K562 (cell line): ENCODE measurements around the gene MUC5B. TPM values are rescaled to one million over a fixed set of nuclear protein-coding genes. Genes with fewer than 3 reads are reported as not detected.

ENCODE experiments used
- ATAC-seq: fragments of 200-7000 bp; cut with Tn5 transposase; 3 replicates; pipeline ENCODE4 v1.9.1; 2020; ENCODE audit warnings: moderate library complexity
- BruUV-seq: library from RNA; stranded (reverse); fragments of 400-500 nt; replicated peaks from 2 replicates; lab custom pipeline; 2021; lab: Mats Ljungman, UMichigan
- CTCF ChIA-PET: fragments of 300-600 bp; formaldehyde crosslinking; extraction: SDS; loops from one replicate; lab custom pipeline; 2021; ENCODE audit warnings: low intra/inter-chr PET ratio; lab: Yijun Ruan, JAX
- POLR2A ChIA-PET: fragments of 300-600, 350-650 bp; sonication (Branson Sonifier 250); formaldehyde crosslinking; extraction: SDS; loops from one replicate; lab custom pipeline; 2021; ENCODE audit warnings: antibody characterized with exemption, inconsistent platforms; lab: Yijun Ruan, JAX
- DNase-seq, 4 experiments: peaks; one replicate each; pipeline versions ENCODE4 v3.0.0 to v3.0.0-alpha.2; 2011 to 2018; ENCODE audit warnings: low spot score in 3 of 4, mixed read lengths in 3 of 4; ENCODE audit errors: extremely low read depth in 1 of 4
- FAIRE-seq: peaks from 2 replicates; lab custom pipeline; 2011; peaks lifted over from hg19 to GRCh38; lab: Jason Lieb, UNC
- H2AFZ ChIP-seq: 2 replicates; pipeline ENCODE4 v1.6.0; 2011; ENCODE audit warnings: low read depth, low read length, control low read depth, inconsistent platforms
- H3K27ac ChIP-seq: fragments of 200-600 bp; 3 replicates; pipeline ENCODE4 v1.8.0; 2011; ENCODE audit warnings: low read depth, mild to moderate bottlenecking, control low read depth, inconsistent platforms, low read length, moderate library complexity, mixed read lengths; ENCODE audit errors: extremely low read depth
- H3K27me3 ChIP-seq, 2 experiments: fragments of 300-600 bp in 1 of 2; 2 replicates in 1 of 2; 3 replicates in 1 of 2; pipeline versions ENCODE4 v1.6.0 to v1.8.0; 2011; ENCODE audit warnings: inconsistent platforms in 2 of 2, low read length in 2 of 2, mild to moderate bottlenecking in 1 of 2, mixed read lengths in 1 of 2, moderate library complexity in 1 of 2; ENCODE audit not compliant: control insufficient read depth in 2 of 2, insufficient read depth in 2 of 2
- H3K36me3 ChIP-seq: fragments of 300-600 bp; 3 replicates; pipeline ENCODE4 v1.8.0; 2011; ENCODE audit warnings: mild to moderate bottlenecking, low read length, inconsistent platforms; ENCODE audit not compliant: control insufficient read depth, insufficient read depth
- H3K4me1 ChIP-seq, 2 experiments: fragments of 200-600 bp in 1 of 2; replicated peaks in 1 of 2; 2 replicates in 1 of 2; 3 replicates in 1 of 2; pipeline versions ENCODE4 v1.5.1 to v1.8.0; 2011; ENCODE audit warnings: inconsistent platforms in 2 of 2, low read length in 2 of 2, mild to moderate bottlenecking in 1 of 2, mixed read lengths in 1 of 2, moderate library complexity in 1 of 2; ENCODE audit not compliant: control insufficient read depth in 2 of 2, insufficient read depth in 2 of 2
- H3K4me2 ChIP-seq: 2 replicates; pipeline ENCODE4 v1.6.1; 2011; ENCODE audit warnings: low read length, control low read depth, inconsistent platforms, mixed read lengths; ENCODE audit not compliant: insufficient read depth
- H3K4me3 ChIP-seq: fragments of 200-600 bp; sonication (generic), shearing (Covaris generic); 2 replicates; pipeline ENCODE4 v1.5.1; 2016; ENCODE audit warnings: control low read depth, inconsistent platforms
- H3K79me2 ChIP-seq: fragments of 200-600 bp; 3 replicates; pipeline ENCODE4 v1.8.0; 2011; ENCODE audit warnings: low read length, inconsistent platforms; ENCODE audit not compliant: control insufficient read depth, insufficient read depth
- H3K9ac ChIP-seq, 2 experiments: 2 replicates each; pipeline versions ENCODE4 v1.6.0 to v1.6.1; 2011; ENCODE audit warnings: low read depth in 2 of 2, low read length in 2 of 2, control low read depth in 1 of 2, inconsistent platforms in 1 of 2, mild to moderate bottlenecking in 1 of 2, mixed read lengths in 1 of 2; ENCODE audit not compliant: insufficient read depth in 1 of 2
- H3K9me1 ChIP-seq: one replicate; pipeline ENCODE4 v1.6.0; 2011; ENCODE audit warnings: inconsistent platforms, mild to moderate bottlenecking, low read length, moderate library complexity; ENCODE audit not compliant: control insufficient read depth, insufficient read depth
- H3K9me3 ChIP-seq: replicated peaks from 2 replicates; pipeline ENCODE4 v1.5.1; 2011; ENCODE audit warnings: low read depth, low read length, inconsistent platforms; ENCODE audit not compliant: control insufficient read depth, insufficient read depth
- H4K20me1 ChIP-seq: replicated peaks from 2 replicates; pipeline ENCODE4 v1.6.1; 2011; ENCODE audit warnings: low read length, inconsistent platforms, mixed read lengths; ENCODE audit not compliant: control insufficient read depth, insufficient read depth
- C11orf30 ChIP-seq: fragments of 450-650 bp; IDR thresholded peaks from 2 replicates; pipeline ENCODE4 v1.6.1; 2016; ENCODE audit warnings: low read depth, mild to moderate bottlenecking
- CHD1 ChIP-seq: fragments of 200-600 bp; sonication (generic); IDR thresholded peaks from one replicate; pipeline ENCODE4 v1.6.1; 2012; ENCODE audit warnings: mild to moderate bottlenecking, moderate library complexity, low read length, inconsistent platforms
- CTBP1 ChIP-seq: fragments of 450-650 bp; IDR thresholded peaks from 2 replicates; pipeline ENCODE4 v1.6.1; 2016; ENCODE audit warnings: borderline replicate concordance
- E2F8 ChIP-seq: fragments of 450-650 bp; IDR thresholded peaks from 2 replicates; pipeline ENCODE4 v1.7.1; 2018; ENCODE audit warnings: mild to moderate bottlenecking, low read depth; ENCODE audit not compliant: partially characterized antibody
- ESRRA ChIP-seq: fragments of 450-650 bp; IDR thresholded peaks from 2 replicates; pipeline ENCODE4 v1.6.1; 2014; ENCODE audit warnings: low read depth, mild to moderate bottlenecking, moderate library complexity, borderline replicate concordance
- RAD21 ChIP-seq, 2 experiments: fragments of 250-450 bp in 1 of 2; fragments of 450-650 bp in 1 of 2; sonication (Bioruptor Pico) in 1 of 2; formaldehyde crosslinking in 1 of 2; IDR thresholded peaks in 1 of 2; conservative IDR thresholded peaks in 1 of 2; 2 replicates each; pipeline versions ENCODE4 v1.4.0 to v1.8.0; 2020 to 2022; ENCODE audit warnings: mild to moderate bottlenecking in 2 of 2, moderate library complexity in 1 of 2
- RBFOX2 ChIP-seq: fragments of 200-400 bp; formaldehyde crosslinking; IDR thresholded peaks from 2 replicates; pipeline ENCODE4 v1.6.1; 2017; ENCODE audit warnings: low read depth, mild to moderate bottlenecking, low read length, moderate library complexity
- STAG1 ChIP-seq: sonication (generic); formaldehyde crosslinking; IDR thresholded peaks from 2 replicates; pipeline ENCODE4 v1.5.0; 2020; ENCODE audit warnings: missing genetic modification reagents, borderline replicate concordance
- TSC22D4 ChIP-seq: fragments of 450-650 bp; IDR thresholded peaks from 2 replicates; pipeline ENCODE4 v1.6.1; 2016; ENCODE audit warnings: missing genetic modification characterization, missing biosample characterization, control low read depth
- ZBTB12 ChIP-seq: fragments of 250-450 bp; sonication (Bioruptor Pico); IDR thresholded peaks from 2 replicates; pipeline ENCODE4 v1.4.0; 2020
- ZNF24 ChIP-seq: fragments of 450-650 bp; IDR thresholded peaks from 2 replicates; pipeline ENCODE4 v1.6.1; 2016
- ZNF274 ChIP-seq: IDR thresholded peaks from 2 replicates; pipeline ENCODE4 v1.6.1; 2011; ENCODE audit warnings: low read depth, mild to moderate bottlenecking, low read length, moderate library complexity, borderline replicate concordance
- ZNF780A ChIP-seq: fragments of 250-450 bp; sonication (Bioruptor Pico); IDR thresholded peaks from 2 replicates; pipeline ENCODE4 v1.5.0; 2021; ENCODE audit warnings: mild to moderate bottlenecking
- WGBS: fragments of 100-300 bp; shearing (Covaris generic); methylation state at CpG from one replicate; pipeline ENCODE4 v1.1.6; 2016; ENCODE audit warnings: low coverage, mixed read lengths; ENCODE audit not compliant: insufficient coverage; ENCODE audit errors: missing lambda C conversion rate; 5-methylcytosine and 5-hydroxymethylcytosine counted together
- in situ Hi-C: fragments of 300-500 bp; cut with MboI; formaldehyde crosslinking; loops from 4 replicates; pipeline ENCODE4 v1.15.0; 2018; ENCODE audit warnings: inconsistent platforms, mixed read lengths
- intact Hi-C: fragments of 100-400 bp; cut with micrococcal nuclease; formaldehyde crosslinking; loops from 2 replicates; pipeline ENCODE4 v1.14.2; 2022
- polyA plus RNA-seq, 8 experiments: library from polyadenylated mRNA; depleted of rRNA in 4 of 8; stranded (reverse) in 5 of 8; unstranded in 3 of 8; fragments of >200 nt; fragmentation: Nextera tagmentation in 2 of 8; fragmentation: Illumina TruSeq in 1 of 8; extraction: Ambion mirVana in 2 of 8; extraction: Trizol in 1 of 8; gene quantifications; 2 replicates each; pipeline versions ENCODE4 v1.2.1 to v1.2.3, GENCODE V29; 2011 to 2014; ENCODE audit warnings: inconsistent platforms in 1 of 8, missing spikeins in 1 of 8
- total RNA-seq, 7 experiments: library from RNA; depleted of rRNA in 6 of 7; stranded (reverse); fragments of >200 nt in 6 of 7; fragmentation: Illumina TruSeq in 2 of 7; extraction: Trizol in 2 of 7; gene quantifications; 2 replicates each; pipeline versions ENCODE4 v1.2.1 to v1.2.3, GENCODE V29; 2011 to 2021; ENCODE audit warnings: low replicate concordance in 1 of 7

The MUC5B gene
- total and polyA plus RNA-seq, 9 of the 15 experiments (the other 6 are each of a cell fraction or from before 2014, with no cell fraction given): 0.04 to 0.95 TPM; not detected in 7

GRCh38 chr11:1202776-1203504 lies 19.9 kb upstream of the MUC5B start:
- H3K36me3 ChIP-seq: no peaks in the 10 kb centered on the region
- H3K79me2 ChIP-seq: no peaks in the 10 kb centered on the region
- peaks cover 12 to 80% of the 10 kb centered on the region in 2 experiments; a peak in 4 of 5 replicates for H3K27me3 ChIP-seq
- CTCF ChIA-PET: interaction anchor here (0.5 to 1.3 kb wide), 2 partner anchors 312 to 372 kb away, joined by 3 to 15 read pairs; no protein-coding TSS in a partner anchor
- DNase-seq (peak; percentile 67 to 91 (median 87)), ATAC-seq (peak; percentile 95), FAIRE-seq (peak; percentile 51)
- H2AFZ ChIP-seq: no peak overlapping the region
- H3K9ac ChIP-seq: 0 out of 4 replicates have a peak overlapping the region, but pooled peaks of 1 of the 2 experiments have one; percentile 28
- peaks cover 0 to 78% of the 10 kb centered on the region in 2 experiments; a peak in 2 of 5 replicates for H3K4me1 ChIP-seq
- H3K4me3 ChIP-seq: no peak overlapping the region
- peaks cover 17% of the 10 kb centered on the region; the same call in 1 of the 2 replicates for H4K20me1 ChIP-seq
- H3K9me3 ChIP-seq: no peaks in the 10 kb centered on the region
- POLR2A ChIA-PET: no interaction called here
- BruUV-seq: no TSS peak
- WGBS: 8% methylated on average over 26 of the region's 32 CpGs
- H3K27ac ChIP-seq: no peak overlapping the region
- no peaks in the 10 kb centered on the region for H3K9me1 ChIP-seq
- no peak overlapping the region for H3K4me2 ChIP-seq
- in situ Hi-C loops: no loop called here
- intact Hi-C loops: loop anchor here (1.0 to 5.0 kb wide), 2 partner anchors 312 to 369 kb away; partner anchors contain the start of gene DUSP8
- TF ChIP-seq E2F8 (no peak), RAD21 (CRISPR knock-in tag; conservative IDR thresholded peaks at IDR 0.05 in 1 of 2, IDR thresholded peaks at IDR 0.05 in 1 of 2) (peak; percentile 61 to 86), ZNF274 (no peak), ZNF24 (peak; percentile 73; the same call in 1 of the 2 replicates), C11orf30 (no peak), ZNF780A (no peak), ESRRA (no peak), RBFOX2 (no peak), CTBP1 (peak; percentile 38; the same call in 1 of the 2 replicates), ZBTB12 (no peak), TSC22D4 (no peak), STAG1 (CRISPR knock-in tag) (peak; percentile 74), CHD1 (no peak)
